GM23338 (cell line): Measurements from ENCODE around the gene SIL1. TPM values are rescaled to one million over a fixed set of nuclear protein-coding genes. Genes with fewer than 3 reads are reported as not detected.

Experiments
- ATAC-seq: fragments of 200-7000 bp; cut with Tn5 transposase; 3 replicates; pipeline ENCODE4 v1.9.1; 2020
- DNase-seq: peaks from one replicate; pipeline ENCODE4 v3.0.0-alpha.2; 2015; ENCODE audit warnings: low spot score
- H2AFZ ChIP-seq: fragments of 200-600 bp; sonication (generic); 2 replicates; pipeline ENCODE4 v1.8.0; 2016; ENCODE audit warnings: antibody characterized with exemption, mild to moderate bottlenecking, moderate library complexity
- H3F3A ChIP-seq: fragments of 200-600 bp; sonication (generic); replicated peaks from 2 replicates; pipeline ENCODE4 v1.8.0; 2017; ENCODE audit warnings: antibody characterized with exemption, mixed run types, low read depth
- H3K27ac ChIP-seq: fragments of 200-600 bp; sonication (generic); 2 replicates; pipeline ENCODE4 v1.6.1; 2016; ENCODE audit warnings: low read depth
- H3K27me3 ChIP-seq: fragments of 200-600 bp; sonication (generic); 2 replicates; pipeline ENCODE4 v1.8.0; 2016; ENCODE audit warnings: mild to moderate bottlenecking, mixed run types, moderate library complexity; ENCODE audit not compliant: insufficient read depth
- H3K36me3 ChIP-seq: fragments of 200-600 bp; sonication (generic); 2 replicates; pipeline ENCODE4 v1.8.0; 2016; ENCODE audit warnings: mild to moderate bottlenecking; ENCODE audit not compliant: insufficient read depth
- H3K4me1 ChIP-seq: fragments of 200-600 bp; sonication (generic); 2 replicates; pipeline ENCODE4 v1.8.0; 2016; ENCODE audit warnings: mild to moderate bottlenecking, moderate library complexity; ENCODE audit not compliant: insufficient read depth
- H3K4me2 ChIP-seq: fragments of 200-600 bp; sonication (generic); 2 replicates; pipeline ENCODE4 v1.7.1; 2017; ENCODE audit warnings: mixed run types
- H3K4me3 ChIP-seq: fragments of 200-600 bp; sonication (generic); 2 replicates; pipeline ENCODE4 v1.6.1; 2016; ENCODE audit warnings: mixed run types
- H3K79me2 ChIP-seq: fragments of 200-600 bp; sonication (generic); replicated peaks from 2 replicates; pipeline ENCODE4 v1.8.0; 2017; ENCODE audit warnings: mild to moderate bottlenecking; ENCODE audit not compliant: insufficient read depth
- H3K9me2 ChIP-seq: fragments of 200-600 bp; sonication (generic); 2 replicates; pipeline ENCODE4 v1.8.0; 2017; ENCODE audit not compliant: insufficient read depth
- H4K20me1 ChIP-seq: fragments of 200-600 bp; sonication (generic); replicated peaks from 2 replicates; pipeline ENCODE4 v1.8.0; 2017; ENCODE audit warnings: mild to moderate bottlenecking; ENCODE audit not compliant: insufficient read depth
- H3K27ac Mint-ChIP-seq: 2 replicates; pipeline ENCODE4 v1.8.0; 2020; ENCODE audit warnings: inconsistent platforms, mild to moderate bottlenecking, moderate library complexity, mixed read lengths
- H3K27me3 Mint-ChIP-seq: 3 replicates; pipeline ENCODE4 v1.8.0; 2022; ENCODE audit warnings: low read depth, mild to moderate bottlenecking, moderate library complexity, mixed read lengths, inconsistent platforms; ENCODE audit not compliant: insufficient read depth, poor library complexity
- H3K36me3 Mint-ChIP-seq: 3 replicates; pipeline ENCODE4 v1.8.0; 2021; ENCODE audit warnings: low read depth, mild to moderate bottlenecking, inconsistent platforms, moderate library complexity, mixed read lengths
- H3K4me1 Mint-ChIP-seq: 3 replicates; pipeline ENCODE4 v1.8.0; 2020; ENCODE audit warnings: mild to moderate bottlenecking, inconsistent platforms, mixed read lengths
- H3K4me3 Mint-ChIP-seq: 3 replicates; pipeline ENCODE4 v1.8.0; 2021; ENCODE audit warnings: moderate library complexity, mild to moderate bottlenecking, inconsistent platforms, mixed read lengths
- H3K9me3 Mint-ChIP-seq: 3 replicates; pipeline ENCODE4 v1.8.0; 2020; ENCODE audit warnings: moderate library complexity, mild to moderate bottlenecking, inconsistent platforms, mixed read lengths
- CREB1 ChIP-seq: fragments of 250-450 bp; sonication (Bioruptor Pico); IDR thresholded peaks from 2 replicates; pipeline ENCODE4 v1.5.0; 2020; ENCODE audit warnings: low read depth, mild to moderate bottlenecking, moderate library complexity
- ETS1 ChIP-seq: IDR thresholded peaks from 2 replicates; pipeline ENCODE4 v1.6.1; 2016; ENCODE audit warnings: antibody characterized with exemption
- EZH2 ChIP-seq: fragments of 200-600 bp; sonication (generic); IDR thresholded peaks from one replicate; pipeline ENCODE4 v1.8.0; 2017; ENCODE audit warnings: antibody characterized with exemption, mild to moderate bottlenecking, low read depth; ENCODE audit not compliant: unreplicated experiment
- EZH2phosphoT487 ChIP-seq: fragments of 200-600 bp; sonication (generic); IDR thresholded peaks from one replicate; pipeline ENCODE4 v1.8.1; 2018; ENCODE audit warnings: antibody characterized with exemption; ENCODE audit not compliant: unreplicated experiment
- JUNB ChIP-seq: IDR thresholded peaks from one replicate; pipeline ENCODE4 v1.6.1; 2016; ENCODE audit warnings: antibody characterized with exemption; ENCODE audit not compliant: unreplicated experiment
- NANOG ChIP-seq: IDR thresholded peaks from 2 replicates; pipeline ENCODE4 v1.6.1; 2016; ENCODE audit warnings: antibody characterized with exemption, borderline replicate concordance
- REST ChIP-seq: IDR thresholded peaks from one replicate; pipeline ENCODE4 v1.6.1; 2018; ENCODE audit warnings: antibody characterized with exemption; ENCODE audit not compliant: unreplicated experiment
- ZNF114 ChIP-seq: fragments of 250-450 bp; sonication (Bioruptor Pico); IDR thresholded peaks from 2 replicates; pipeline ENCODE4 v1.5.0; 2020; ENCODE audit warnings: mild to moderate bottlenecking, moderate library complexity
- ZNF331 ChIP-seq: fragments of 250-450 bp; sonication (Bioruptor Pico); IDR thresholded peaks from 2 replicates; pipeline ENCODE4 v1.5.0; 2020; ENCODE audit warnings: low read depth, mild to moderate bottlenecking, moderate library complexity
- ZNF462 ChIP-seq: fragments of 250-450 bp; sonication (Bioruptor Pico); IDR thresholded peaks from 2 replicates; pipeline ENCODE4 v1.5.0; 2020; ENCODE audit warnings: mild to moderate bottlenecking, moderate library complexity
- polyA plus RNA-seq: library from polyadenylated mRNA; unstranded; fragments of >200 nt; fragmentation: Nextera tagmentation; extraction: Ambion mirVana; gene quantifications from 2 replicates; pipeline ENCODE4 v1.2.1, GENCODE V29; 2016
- total RNA-seq: library from RNA; depleted of rRNA; stranded (reverse); fragments of >200 nt; shearing (Covaris generic); gene quantifications from 2 replicates; pipeline ENCODE4 v1.2.3, GENCODE V29; 2014

The SIL1 gene
- total and polyA plus RNA-seq, 2 experiments from 2014 or later, result 5.5 to 5.9 TPM

GRCh38 chr5:139243425-139243970 lies 45.3 kb upstream of the SIL1 start:
- H2AFZ ChIP-seq, result no peak overlapping the region
- H3K79me2 ChIP-seq, result no peaks in the 10 kb centered on the region
- Mint-ChIP-seq H3K4me1 (peaks cover 15% of the 10 kb centered on the region), H3K4me3 (no peak overlapping the region), H3K27ac (no peak overlapping the region), H3K9me3 (no peaks in the 10 kb centered on the region; the same call in 2 of the 3 replicates), H3K36me3 (no peaks in the 10 kb centered on the region), H3K27me3 (no peaks in the 10 kb centered on the region)
- no peak for ATAC-seq
- no peak for DNase-seq
- H3K4me2 ChIP-seq, result no peak overlapping the region
- no peak overlapping the region for H3K27ac ChIP-seq
- no peaks in the 10 kb centered on the region for H3K36me3 ChIP-seq
- H3K27me3 ChIP-seq, result no peaks in the 10 kb centered on the region
- no peaks in the 10 kb centered on the region for H4K20me1 ChIP-seq
- no peak overlapping the region for H3K4me3 ChIP-seq
- H3K9me2 ChIP-seq, result peaks cover under 1% of the 10 kb centered on the region; the same call in 1 of the 2 replicates
- peaks cover 8% of the 10 kb centered on the region; the same call in 1 of the 2 replicates for H3K4me1 ChIP-seq
- H3F3A ChIP-seq, result no peaks in the 10 kb centered on the region
- TF ChIP-seq ETS1 (no peak), NANOG (no peak), ZNF114 (CRISPR knock-in tag) (no peak), JUNB (no peak), ZNF331 (CRISPR knock-in tag) (no peak), EZH2 (no peak), ZNF462 (CRISPR knock-in tag) (no peak), EZH2phosphoT487 (no peak), REST (no peak), CREB1 (no peak)
